GM23248 (cell line): Measurements from ENCODE around the gene ALPI.

Source experiments
- EZH2 ChIP-seq: fragments of 200-600 bp; sonication (generic); IDR thresholded peaks from 2 replicates; pipeline ENCODE4 v1.6.1; 2018; ENCODE audit warnings: antibody characterized with exemption, mild to moderate bottlenecking; ENCODE audit not compliant: insufficient read depth, poor library complexity, severe bottlenecking
- EZH2phosphoT487 ChIP-seq: fragments of 200-600 bp; sonication (generic); IDR thresholded peaks from 2 replicates; pipeline ENCODE4 v1.6.1; 2018; ENCODE audit warnings: antibody characterized with exemption, moderate library complexity, mild to moderate bottlenecking, low read depth; ENCODE audit not compliant: insufficient read depth

- TF ChIP-seq EZH2 (peak; percentile 67), EZH2phosphoT487 (no peak)
Observed at GRCh38 chr2:232485348-232485756, 29.4 kb downstream of the ALPI start.
